Measurements from ENCODE around the gene RGS9BP.
"Not testable (repeated sequence)": the region's sequence is repeated elsewhere in the genome, so short reads cannot be mapped to it uniquely, and the experiment has no call there.

Gene RGS9BP

GRCh38 chr19:32675720-32676185 lies at the start of gene RGS9BP:
RGS9BP (plus strand) TSS chr19:32675848; CDS start chr19:32676264, 416 bp downstream.
- DNase-seq = peak; percentile 53

- DNase-seq = no peak
These were observed 48.7 kb upstream of the RGS9BP start for GRCh38 chr19:32626969-32627368.

GRCh38 chr19:32627714-32628270 lies 47.9 kb upstream of the RGS9BP start:
- DNase-seq = no peak

DNA sequence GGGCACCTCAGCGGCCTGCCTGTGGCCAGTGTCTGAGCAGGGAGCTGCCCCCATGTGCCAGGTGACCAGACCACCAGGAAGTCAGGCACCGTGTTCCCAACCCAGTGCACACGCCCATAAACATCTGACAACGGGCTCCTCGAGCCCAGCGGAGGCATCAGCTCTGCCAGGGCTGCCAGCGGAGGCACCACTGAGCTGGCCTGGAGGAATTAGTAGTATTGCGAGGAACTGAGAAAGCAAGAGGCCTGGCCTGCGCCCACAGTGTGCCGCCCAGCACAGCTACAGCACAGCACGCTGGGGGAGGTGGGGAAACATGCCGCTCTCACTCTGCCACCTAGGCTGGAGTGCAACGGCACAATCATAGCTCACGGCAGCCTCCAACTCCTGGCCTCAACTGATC lies 45.3 kb upstream of the RGS9BP start:
- DNase-seq = no peak

DNA sequence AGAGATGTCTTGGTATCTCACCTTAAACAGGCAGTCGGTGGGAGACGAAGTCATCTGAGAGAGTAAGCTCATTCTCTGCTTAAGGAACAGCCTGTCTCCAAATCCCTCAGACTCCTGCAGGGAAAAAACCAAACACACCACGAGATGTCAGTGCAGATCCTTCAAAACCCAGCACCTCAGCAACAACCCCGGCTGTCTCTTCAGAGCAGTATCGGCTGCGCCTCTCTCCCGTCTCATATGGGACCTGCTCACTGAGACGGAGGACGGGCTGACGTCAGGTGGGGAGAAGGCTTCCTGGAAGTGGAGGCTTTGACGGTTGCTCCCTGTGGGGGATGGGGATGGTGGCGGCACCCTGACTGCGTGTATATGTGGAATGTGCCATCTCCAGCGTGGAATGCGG lies 44.3 kb upstream of the RGS9BP start:
- no peak for DNase-seq

DNA sequence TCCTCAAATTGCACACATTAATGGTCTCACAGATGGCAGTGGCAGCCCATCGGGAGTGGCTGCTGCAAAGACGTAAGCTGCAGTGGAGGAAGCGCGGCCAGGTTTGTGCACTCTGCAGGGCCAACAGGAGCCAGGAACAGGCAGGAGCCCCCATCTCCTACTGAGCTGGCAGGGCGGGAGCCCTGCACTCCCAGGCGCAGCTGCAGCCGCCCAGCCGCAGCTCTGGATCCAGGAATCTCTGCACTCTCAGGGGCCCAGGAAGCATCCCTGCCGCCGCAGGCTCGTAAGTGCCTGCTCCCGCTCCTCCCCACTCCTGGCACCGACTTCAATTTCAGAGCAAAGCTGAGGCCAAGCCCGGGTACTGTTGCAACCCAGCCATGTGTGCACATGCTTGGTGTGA lies 38.2 kb upstream of the RGS9BP start:
- DNase-seq = no peak

- DNase-seq = no peak
These were observed 37.0 kb upstream of the RGS9BP start for GRCh38 chr19:32638625-32639024.

DNA sequence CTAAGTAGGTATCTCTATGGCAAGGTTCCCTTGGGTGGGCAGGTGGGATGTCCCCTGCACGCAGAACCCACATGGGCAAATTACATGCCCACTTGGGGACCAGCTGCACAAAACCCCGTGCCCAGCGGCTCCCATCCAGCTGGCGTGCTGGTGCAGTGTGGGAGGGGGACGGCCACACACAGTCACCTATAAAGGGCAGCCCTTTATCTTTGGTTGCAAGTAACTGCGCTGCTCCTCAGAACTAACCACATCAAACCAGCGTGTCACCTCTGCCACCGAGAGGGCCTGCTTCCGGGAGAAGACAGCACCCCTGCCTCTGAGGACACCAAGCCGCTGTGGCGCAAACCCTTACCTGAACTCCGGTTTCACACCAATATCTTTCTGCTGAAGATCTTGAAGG lies 32.9 kb upstream of the RGS9BP start:
- peak; percentile 41 for DNase-seq

GRCh38 chr19:32646556-32646955 lies 29.1 kb upstream of the RGS9BP start:
- DNase-seq = no peak

- DNase-seq = no peak
These were observed 28.3 kb upstream of the RGS9BP start for GRCh38 chr19:32647361-32647760.

GRCh38 chr19:32649751-32650150 lies 25.9 kb upstream of the RGS9BP start:
- no peak for DNase-seq

GRCh38 chr19:32650671-32651070 lies 25.0 kb upstream of the RGS9BP start:
- no peak for DNase-seq

DNA sequence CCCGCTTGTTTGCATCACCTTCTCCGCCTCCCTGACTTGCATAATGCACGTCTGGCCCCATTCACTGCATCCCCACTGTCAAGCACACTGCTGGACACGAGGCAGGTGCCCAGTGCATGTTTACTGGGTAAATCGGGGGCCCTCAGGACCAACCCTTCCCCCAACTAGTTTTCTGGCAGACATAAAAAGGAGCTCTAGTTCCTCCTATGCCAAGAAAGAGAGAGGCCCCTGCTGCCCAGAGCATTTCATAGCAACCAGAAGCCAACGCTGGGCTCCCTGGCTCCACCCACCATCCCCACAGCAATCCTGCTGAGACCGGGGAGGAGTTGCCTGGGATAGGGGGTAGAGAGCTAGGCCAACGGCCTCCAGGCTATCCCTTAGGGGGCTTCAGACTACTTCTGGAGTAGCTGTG lies 23.9 kb upstream of the RGS9BP start:
- no peak for DNase-seq

DNA sequence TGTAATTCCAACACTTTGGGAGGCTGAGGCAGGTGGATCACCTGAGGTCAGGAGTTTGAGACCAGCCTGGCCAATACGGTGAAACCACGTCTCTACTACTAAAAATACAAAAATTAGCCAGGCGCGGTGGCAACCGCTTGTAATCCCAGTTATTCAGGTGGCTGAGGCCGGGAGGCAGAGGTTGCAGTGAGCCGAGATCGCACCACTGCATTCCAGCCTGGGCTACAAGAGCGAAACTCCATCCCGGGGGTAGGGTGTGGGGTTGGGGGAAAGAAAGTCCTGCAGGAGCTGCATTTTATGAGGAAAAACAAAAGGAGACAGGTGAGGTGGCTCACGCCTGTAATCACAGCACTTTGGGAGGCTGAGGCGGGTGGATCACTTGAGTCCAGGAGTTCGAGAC lies 23.3 kb upstream of the RGS9BP start:
- not testable (repeated sequence) for DNase-seq

GRCh38 chr19:32652894-32653598 lies 22.6 kb upstream of the RGS9BP start:
- DNase-seq = no peak

DNA sequence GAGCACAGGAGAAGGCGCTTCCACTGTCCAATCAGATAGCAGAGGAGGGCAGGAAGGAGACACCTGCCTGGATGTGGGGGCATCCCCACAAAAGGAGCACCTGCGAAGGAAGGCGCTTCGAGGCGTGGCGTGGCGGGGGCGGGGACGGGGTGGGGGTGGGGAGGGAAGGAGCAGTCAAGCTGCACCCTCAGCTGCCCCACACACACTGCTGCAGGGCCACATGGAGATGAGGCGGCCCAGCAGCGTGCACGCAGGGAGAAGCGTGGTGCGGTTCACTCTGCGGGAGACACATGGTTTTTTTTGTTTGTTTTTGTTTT lies 22.1 kb upstream of the RGS9BP start:
- DNase-seq = no peak

DNA sequence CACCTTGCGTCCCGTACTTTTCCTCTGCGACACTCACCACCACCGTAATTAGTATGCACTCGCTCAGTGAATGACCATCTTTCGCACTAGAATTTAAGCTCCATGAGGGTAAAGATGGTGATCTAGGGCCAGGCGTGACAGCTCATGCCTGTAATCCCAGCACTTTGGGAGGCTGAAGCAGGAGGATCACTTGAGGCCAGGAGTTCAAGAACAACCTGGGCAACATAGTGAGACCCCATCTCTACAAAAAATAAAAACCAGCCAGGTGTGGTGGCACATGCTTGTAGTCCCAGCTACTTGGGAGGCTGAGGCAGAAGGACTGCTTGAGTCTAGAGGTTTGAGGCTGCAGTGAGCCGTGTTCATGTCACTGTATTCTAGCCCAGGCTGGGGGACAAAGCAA lies 19.3 kb upstream of the RGS9BP start:
- DNase-seq = not testable (repeated sequence)

GRCh38 chr19:32658075-32658474 lies 17.6 kb upstream of the RGS9BP start:
- no peak for DNase-seq

DNA sequence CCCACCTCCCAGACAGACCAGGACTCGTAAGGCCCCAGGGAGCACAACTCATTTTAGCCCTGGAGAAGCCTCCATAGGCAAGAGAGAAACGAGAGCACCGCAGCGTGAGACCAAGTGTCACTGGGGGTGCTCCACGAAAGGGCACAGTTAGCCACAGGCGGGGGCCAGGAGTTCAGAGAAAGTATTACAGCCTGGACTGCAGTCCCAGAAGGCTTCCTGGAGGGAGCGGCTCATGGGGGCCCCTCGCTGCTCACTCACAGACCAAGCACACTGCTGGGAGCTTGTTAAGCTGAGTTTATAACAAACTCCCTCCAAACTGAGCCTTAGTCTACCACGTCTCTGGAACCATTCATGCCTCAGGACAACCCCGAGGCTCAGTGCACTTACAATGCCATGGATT lies 17.1 kb upstream of the RGS9BP start:
- no peak for DNase-seq

GRCh38 chr19:32661318-32661717 lies 14.3 kb upstream of the RGS9BP start:
- no peak for DNase-seq

GRCh38 chr19:32662186-32662585 lies 13.5 kb upstream of the RGS9BP start:
- no peak for DNase-seq

DNA sequence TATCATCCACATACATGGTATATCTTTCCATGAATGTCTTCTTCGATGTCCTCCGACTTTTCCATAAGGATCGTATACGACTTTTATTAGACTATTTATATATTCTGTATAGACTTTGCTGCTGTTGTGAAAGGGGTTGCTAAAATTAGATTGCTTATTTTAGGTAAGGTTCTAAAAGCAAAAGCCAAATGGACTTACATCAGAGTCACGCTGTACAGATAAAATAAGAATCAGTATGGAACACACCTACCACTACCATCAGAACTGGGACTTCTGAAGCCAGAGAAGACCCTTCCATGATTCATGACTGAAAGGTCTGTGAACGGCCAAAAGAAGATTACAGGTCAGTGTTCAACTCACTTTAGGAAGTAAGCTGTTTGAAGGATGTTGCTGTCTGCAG lies 9.6 kb upstream of the RGS9BP start:
- no peak for DNase-seq

GRCh38 chr19:32669310-32669709 lies 6.3 kb upstream of the RGS9BP start:
- DNase-seq = no peak

DNA sequence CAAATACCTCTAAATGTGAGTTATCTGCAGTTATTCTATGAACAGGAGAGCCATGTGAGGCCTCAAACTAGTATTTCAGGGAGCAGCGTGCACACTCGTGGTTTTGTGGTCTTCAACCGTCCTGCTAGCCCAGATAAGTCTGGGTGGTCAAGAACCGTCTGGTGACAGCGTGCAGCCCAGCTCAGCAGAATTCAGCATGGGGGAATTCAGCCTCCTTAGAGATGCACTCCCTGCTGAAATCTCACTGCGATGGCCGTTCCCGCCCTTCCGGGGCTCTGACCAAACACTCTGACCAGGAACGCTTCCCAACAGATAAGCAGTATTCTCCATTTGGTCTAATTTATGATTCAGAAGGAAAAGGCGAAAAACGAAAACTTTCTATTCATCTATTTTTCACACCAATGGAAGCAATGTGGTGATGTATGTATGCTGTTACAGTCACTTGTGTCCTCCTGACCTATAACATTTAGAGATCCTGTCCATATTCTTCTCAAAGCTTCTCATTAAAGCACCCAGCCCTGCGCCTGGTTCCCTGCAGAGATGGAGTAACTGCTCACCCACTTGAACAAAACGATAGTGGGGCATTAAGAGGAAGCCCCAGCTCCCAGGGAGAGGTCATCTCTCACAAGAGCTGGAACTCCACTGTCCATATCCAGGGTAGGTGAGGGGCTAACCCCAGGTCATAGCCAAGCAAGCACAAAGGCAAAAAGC lies 3.6 kb upstream of the RGS9BP start:
- no peak for DNase-seq
